ENCODE results near the gene GALNT6. TPM values are rescaled to one million over a fixed set of nuclear protein-coding genes. Genes with fewer than 3 reads are reported as not detected.

Gene GALNT6
- total RNA-seq, 1 experiment from 2014 or later: 9.8 TPM

DNA sequence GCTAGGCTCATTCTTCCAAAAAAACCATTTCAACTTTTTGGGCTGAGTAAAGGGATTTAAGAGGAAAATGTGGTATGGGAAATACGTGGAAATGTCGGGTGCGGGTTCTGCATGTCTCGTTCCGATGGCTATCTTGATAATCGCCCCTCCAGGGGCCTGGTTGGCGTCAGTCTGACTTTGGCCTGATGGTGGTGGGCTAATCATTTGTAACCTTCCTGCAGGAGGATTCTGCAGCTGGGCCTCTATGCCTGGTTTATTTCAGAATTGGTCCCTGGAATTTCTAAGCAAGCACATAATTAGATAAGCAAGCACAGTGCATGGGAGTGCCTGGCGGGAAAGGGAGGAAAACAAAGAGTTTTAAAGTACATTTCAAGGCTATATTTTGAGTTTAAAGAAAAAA lies 18.6 kb upstream of the GALNT6 start:
- no peak overlapping the region for H3K4ac ChIP-seq (ENCODE audit: low read depth, low read length)
- no peak overlapping the region for H2BK120ac ChIP-seq (ENCODE audit: low read depth, low read length, poor library complexity, severe bottlenecking)
- H3K14ac ChIP-seq (ENCODE audit: insufficient read depth, low read length): no peak overlapping the region
- H3K4me2 ChIP-seq (ENCODE audit: insufficient read depth, insufficient read length, low read length): no peak overlapping the region
- H3K18ac ChIP-seq (ENCODE audit: insufficient read length, low read depth, low read length): no peak overlapping the region
- no peak overlapping the region for H3K9ac ChIP-seq (ENCODE audit: extremely low read depth, insufficient read length, low read length)
- H4K5ac ChIP-seq (ENCODE audit: insufficient read length, low read depth, low read length): no peak overlapping the region
- H3K27me3 Mint-ChIP-seq (ENCODE audit: low read depth): no peaks in the 10 kb centered on the region
- DNase-seq: no peak
- no peak overlapping the region for H3K27ac ChIP-seq (ENCODE audit: insufficient read length, low read depth, low read length)
- WGBS (ENCODE audit: extremely low coverage, insufficient read length, low lambda C conversion rate): no CpG with 5 or more reads among the region's 8 CpGs
- H3K79me2 ChIP-seq (ENCODE audit: insufficient read depth, low read length): no peaks in the 10 kb centered on the region
- H4K8ac ChIP-seq (replicated peaks; ENCODE audit: insufficient read length, low read depth, low read length): no peak overlapping the region
- no peak overlapping the region for H2AFZ ChIP-seq (ENCODE audit: low read length)
- H3K36me3 Mint-ChIP-seq (ENCODE audit: insufficient read depth in 1 of 3, low read depth in 3 of 3): no peaks in the 10 kb centered on the region
- no peaks in the 10 kb centered on the region for H3K27me3 ChIP-seq (ENCODE audit: insufficient read depth, low read length)
- no peak overlapping the region for H3T11ph ChIP-seq (ENCODE audit: low read length)
- H2AK5ac ChIP-seq (ENCODE audit: insufficient read length, low read length): no peak overlapping the region
- no peak overlapping the region for H2BK15ac ChIP-seq (ENCODE audit: low read depth, low read length)
- no peaks in the 10 kb centered on the region for H3K9me3 ChIP-seq (ENCODE audit: control insufficient read depth, low read depth, low read length)
- no peak overlapping the region for H3K4me3 Mint-ChIP-seq
- H3K9me3 Mint-ChIP-seq: no peaks in the 10 kb centered on the region
- H2BK20ac ChIP-seq (ENCODE audit: low read depth, low read length, poor library complexity, severe bottlenecking): no peak overlapping the region
- TF ChIP-seq, protein P1, sequence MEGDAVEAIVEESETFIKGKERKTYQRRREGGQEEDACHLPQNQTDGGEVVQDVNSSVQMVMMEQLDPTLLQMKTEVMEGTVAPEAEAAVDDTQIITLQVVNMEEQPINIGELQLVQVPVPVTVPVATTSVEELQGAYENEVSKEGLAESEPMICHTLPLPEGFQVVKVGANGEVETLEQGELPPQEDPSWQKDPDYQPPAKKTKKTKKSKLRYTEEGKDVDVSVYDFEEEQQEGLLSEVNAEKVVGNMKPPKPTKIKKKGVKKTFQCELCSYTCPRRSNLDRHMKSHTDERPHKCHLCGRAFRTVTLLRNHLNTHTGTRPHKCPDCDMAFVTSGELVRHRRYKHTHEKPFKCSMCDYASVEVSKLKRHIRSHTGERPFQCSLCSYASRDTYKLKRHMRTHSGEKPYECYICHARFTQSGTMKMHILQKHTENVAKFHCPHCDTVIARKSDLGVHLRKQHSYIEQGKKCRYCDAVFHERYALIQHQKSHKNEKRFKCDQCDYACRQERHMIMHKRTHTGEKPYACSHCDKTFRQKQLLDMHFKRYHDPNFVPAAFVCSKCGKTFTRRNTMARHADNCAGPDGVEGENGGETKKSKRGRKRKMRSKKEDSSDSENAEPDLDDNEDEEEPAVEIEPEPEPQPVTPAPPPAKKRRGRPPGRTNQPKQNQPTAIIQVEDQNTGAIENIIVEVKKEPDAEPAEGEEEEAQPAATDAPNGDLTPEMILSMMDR (conservative IDR thresholded peaks at IDR 0.05): peak; percentile 14; the same call in 1 of the 3 replicates
- H3K4me1 ChIP-seq (ENCODE audit: insufficient read depth, low read length): no peaks in the 10 kb centered on the region
- no peak overlapping the region for H4K91ac ChIP-seq (ENCODE audit: insufficient read length, low read depth, low read length)
- H3K23me2 ChIP-seq (ENCODE audit: insufficient read length, low read depth, low read length, poor library complexity, severe bottlenecking): no peaks in the 10 kb centered on the region
- peaks cover 9 to 17% of the 10 kb centered on the region in 2 experiments for H3K4me1 Mint-ChIP-seq
- no peak overlapping the region for H2BK5ac ChIP-seq (ENCODE audit: insufficient read length, low read length)
- no peak overlapping the region for H3K56ac ChIP-seq (ENCODE audit: insufficient read length, low read depth, low read length)
- H2BK12ac ChIP-seq (ENCODE audit: insufficient read length, low read depth, low read length): no peak overlapping the region
- H4K20me1 ChIP-seq (ENCODE audit: control insufficient read depth, insufficient read depth, insufficient read length): no peaks in the 10 kb centered on the region
- no peak overlapping the region for H3K23ac ChIP-seq (ENCODE audit: insufficient read length, low read depth, low read length)
- H3K27ac Mint-ChIP-seq: no peak overlapping the region
- no peaks in the 10 kb centered on the region for H3K79me1 ChIP-seq (ENCODE audit: insufficient read depth, low read depth, low read length, poor library complexity, severe bottlenecking)

Measured in H9 (cell line).